Measurements from ENCODE around the gene ORC5. TPM values are rescaled to one million over a fixed set of nuclear protein-coding genes. Genes with fewer than 3 reads are reported as not detected.

Gene ORC5
- total and polyA plus RNA-seq, 2 experiments from 2014 or later: 23.3 to 24.9 TPM

DNA sequence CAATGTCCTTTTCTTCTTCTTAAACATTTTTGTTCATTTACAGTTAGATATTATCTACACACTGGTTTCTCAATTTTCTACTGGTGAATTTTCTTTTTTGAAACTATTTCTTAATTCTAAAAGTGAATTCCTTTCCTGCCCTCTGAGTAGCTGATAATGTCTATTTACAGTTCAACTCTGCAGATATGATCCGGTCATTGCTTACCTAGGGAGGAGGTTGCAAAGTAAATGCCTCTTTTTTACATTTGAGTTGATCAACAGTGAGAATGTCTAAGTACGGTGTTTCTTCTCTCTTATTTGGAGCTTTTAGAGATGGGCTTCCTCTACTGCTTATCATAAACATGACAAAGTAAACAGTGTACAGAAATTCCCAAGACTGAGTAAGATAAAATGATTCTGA lies 20.6 kb upstream of the ORC5 start:
- Histone ChIP-seq H3K36me3 (ENCODE audit: low read depth) (no peaks in the 10 kb centered on the region), H2AFZ (no peak overlapping the region), H3F3A (ENCODE audit: insufficient read depth) (peaks cover 13% of the 10 kb centered on the region; the same call in 1 of the 2 replicates), H3K4me2 (ENCODE audit: unreplicated experiment) (no peak overlapping the region), H3K27ac (no peak overlapping the region), H3K27me3 (replicated peaks; ENCODE audit: insufficient read depth) (peaks cover 5% of the 10 kb centered on the region; the same call in 1 of the 2 replicates), H3K9me3 (ENCODE audit: low read depth) (no peaks in the 10 kb centered on the region), H3K4me1 (ENCODE audit: insufficient read depth) (peaks cover 3% of the 10 kb centered on the region; the same call in 1 of the 2 replicates), H4K20me1 (ENCODE audit: insufficient read depth) (no peaks in the 10 kb centered on the region), H3K4me3 (no peak overlapping the region), H3K9me2 (ENCODE audit: insufficient read depth) (no peaks in the 10 kb centered on the region), H3K9ac (no peak overlapping the region), H3K79me2 (ENCODE audit: insufficient read depth) (no peaks in the 10 kb centered on the region)
- no peak for DNase-seq
- in situ Hi-C loops (cut with MboI): no loop called here
- WGBS, 2 experiments (ENCODE audit: low coverage in 1 of 2, low lambda C conversion rate in 2 of 2, missing lambda C conversion rate in 2 of 2): 69 to 70% methylated on average over 2 of the region's 2 CpGs
- TF ChIP-seq EZH2phosphoT487 (IDR thresholded peaks at IDR 0.05; ENCODE audit: insufficient read depth, low read depth) (no peak), EZH2 (IDR thresholded peaks at IDR 0.05; ENCODE audit: insufficient read depth, poor library complexity, severe bottlenecking) (no peak)

DNA sequence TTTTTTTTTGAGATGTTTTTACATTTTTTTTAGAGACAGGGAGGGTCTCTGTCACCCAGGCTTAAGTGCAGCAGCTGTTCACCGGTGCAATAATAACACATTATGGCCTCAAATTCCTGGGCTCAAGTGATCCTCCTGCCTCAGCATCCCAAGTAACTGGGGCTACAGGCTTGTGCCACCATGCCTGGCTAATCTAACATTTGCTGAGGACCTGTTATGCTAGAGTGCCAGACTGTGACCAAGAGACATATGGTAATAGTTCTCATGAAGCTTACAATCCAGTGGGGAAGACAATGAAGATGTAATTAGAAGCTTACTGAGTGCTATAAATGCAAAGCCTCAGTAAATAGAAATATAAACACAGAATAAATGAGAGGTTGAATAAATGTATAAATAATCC lies 17.6 kb upstream of the ORC5 start:
- peaks cover 3% of the 10 kb centered on the region; the same call in 1 of the 2 replicates for H3K4me1 ChIP-seq (ENCODE audit: insufficient read depth)
- peaks cover 13% of the 10 kb centered on the region; the same call in 1 of the 2 replicates for H3F3A ChIP-seq (ENCODE audit: insufficient read depth)
- no peak for DNase-seq
- no peak overlapping the region for H3K4me3 ChIP-seq
- no peak overlapping the region for H3K27ac ChIP-seq
- H3K9me3 ChIP-seq (ENCODE audit: low read depth): no peaks in the 10 kb centered on the region
- WGBS, 2 experiments (ENCODE audit: low coverage in 1 of 2, low lambda C conversion rate in 2 of 2, missing lambda C conversion rate in 2 of 2): 12 to 33% methylated on average over 1 of the region's 1 CpG
- H4K20me1 ChIP-seq (ENCODE audit: insufficient read depth): no peaks in the 10 kb centered on the region
- no peaks in the 10 kb centered on the region for H3K36me3 ChIP-seq (ENCODE audit: low read depth)
- in situ Hi-C loops (cut with MboI): no loop called here
- no peaks in the 10 kb centered on the region for H3K27me3 ChIP-seq (replicated peaks; ENCODE audit: insufficient read depth)
- TF ChIP-seq EZH2phosphoT487 (IDR thresholded peaks at IDR 0.05; ENCODE audit: insufficient read depth, low read depth): no peak
- no peak for TF ChIP-seq EZH2 (IDR thresholded peaks at IDR 0.05; ENCODE audit: insufficient read depth, poor library complexity, severe bottlenecking)
- no peak overlapping the region for H3K4me2 ChIP-seq (ENCODE audit: unreplicated experiment)
- H2AFZ ChIP-seq: no peak overlapping the region
- no peak overlapping the region for H3K9ac ChIP-seq
- no peaks in the 10 kb centered on the region for H3K9me2 ChIP-seq (ENCODE audit: insufficient read depth)
- H3K79me2 ChIP-seq (ENCODE audit: insufficient read depth): no peaks in the 10 kb centered on the region

DNA sequence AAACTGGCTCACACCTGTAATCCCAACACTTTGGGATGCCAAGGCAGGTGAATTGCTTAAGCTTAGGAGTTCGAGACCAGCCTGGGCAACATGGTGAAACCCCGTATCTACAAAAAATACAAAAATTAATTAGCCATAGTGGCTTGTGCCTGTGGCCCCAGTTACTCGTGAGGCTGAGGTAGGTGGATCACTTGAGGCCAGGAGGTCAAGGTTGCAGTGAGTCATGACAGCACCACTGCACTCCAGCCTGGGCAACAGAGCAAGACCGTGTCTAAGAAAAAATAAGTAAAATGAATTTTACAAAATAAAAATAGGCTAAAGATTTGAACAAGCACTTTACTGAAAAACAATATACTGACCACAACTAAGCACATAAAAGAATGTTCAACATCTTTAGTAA lies 9.8 kb upstream of the ORC5 start:
- no peak overlapping the region for H3K4me2 ChIP-seq (ENCODE audit: unreplicated experiment)
- no peak overlapping the region for H3K9ac ChIP-seq
- TF ChIP-seq EZH2phosphoT487 (IDR thresholded peaks at IDR 0.05; ENCODE audit: insufficient read depth, low read depth): no peak
- no peak for TF ChIP-seq EZH2 (IDR thresholded peaks at IDR 0.05; ENCODE audit: insufficient read depth, poor library complexity, severe bottlenecking)
- H3K4me1 ChIP-seq (ENCODE audit: insufficient read depth): no peaks in the 10 kb centered on the region
- no peak overlapping the region for H3K27ac ChIP-seq
- no peaks in the 10 kb centered on the region for H3F3A ChIP-seq (ENCODE audit: insufficient read depth)
- H3K27me3 ChIP-seq (replicated peaks; ENCODE audit: insufficient read depth): no peaks in the 10 kb centered on the region
- H3K79me2 ChIP-seq (ENCODE audit: insufficient read depth): no peaks in the 10 kb centered on the region
- no peaks in the 10 kb centered on the region for H3K36me3 ChIP-seq (ENCODE audit: low read depth)
- no peak overlapping the region for H2AFZ ChIP-seq
- in situ Hi-C loops (cut with MboI): no loop called here
- H4K20me1 ChIP-seq (ENCODE audit: insufficient read depth): no peaks in the 10 kb centered on the region
- DNase-seq: no peak
- H3K9me2 ChIP-seq (ENCODE audit: insufficient read depth): no peaks in the 10 kb centered on the region
- 39% methylated on average over 4 of the region's 4 CpGs for WGBS, 2 experiments (ENCODE audit: low coverage in 1 of 2, low lambda C conversion rate in 2 of 2, missing lambda C conversion rate in 2 of 2)
- no peak overlapping the region for H3K4me3 ChIP-seq
- H3K9me3 ChIP-seq (ENCODE audit: low read depth): no peaks in the 10 kb centered on the region

DNA sequence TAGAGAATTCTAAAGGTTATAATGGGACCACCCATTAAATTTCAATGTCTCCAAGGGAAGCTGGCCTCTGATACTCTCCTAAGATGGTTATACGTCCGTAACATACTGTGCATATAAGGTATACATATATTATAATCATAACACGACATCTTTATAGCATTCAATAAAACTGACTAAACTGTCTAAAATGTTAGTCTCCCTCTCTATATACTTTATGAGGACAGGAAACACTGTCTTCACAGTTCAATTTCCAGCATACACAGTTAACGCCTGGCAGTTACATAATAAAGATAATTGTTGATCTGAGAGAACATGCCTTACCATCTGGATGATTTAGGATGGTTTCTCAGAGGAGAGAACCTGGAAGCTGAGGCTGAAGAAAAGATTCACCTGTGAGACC lies 1.2 kb upstream of the ORC5 start:
- Histone ChIP-seq H2AFZ (no peak overlapping the region), H3K27ac (no peak overlapping the region), H4K20me1 (ENCODE audit: insufficient read depth) (no peaks in the 10 kb centered on the region), H3K4me3 (peak overlapping the region; percentile 97; the same call in 1 of the 2 replicates), H3K4me2 (ENCODE audit: unreplicated experiment) (peak overlapping the region; percentile 100), H3K9me2 (ENCODE audit: insufficient read depth) (no peaks in the 10 kb centered on the region), H3K9me3 (ENCODE audit: low read depth) (no peaks in the 10 kb centered on the region), H3K36me3 (ENCODE audit: low read depth) (no peaks in the 10 kb centered on the region), H3K79me2 (ENCODE audit: insufficient read depth) (peaks cover 37% of the 10 kb centered on the region), H3K9ac (no peak overlapping the region), H3K27me3 (replicated peaks; ENCODE audit: insufficient read depth) (no peaks in the 10 kb centered on the region), H3F3A (ENCODE audit: insufficient read depth) (no peaks in the 10 kb centered on the region), H3K4me1 (ENCODE audit: insufficient read depth) (peaks cover 8% of the 10 kb centered on the region)
- WGBS, 2 experiments (ENCODE audit: low coverage in 1 of 2, low lambda C conversion rate in 2 of 2, missing lambda C conversion rate in 2 of 2): 81 to 86% methylated on average over 4 of the region's 4 CpGs
- no peak for TF ChIP-seq EZH2phosphoT487 (IDR thresholded peaks at IDR 0.05; ENCODE audit: insufficient read depth, low read depth)
- TF ChIP-seq EZH2 (IDR thresholded peaks at IDR 0.05; ENCODE audit: insufficient read depth, poor library complexity, severe bottlenecking): no peak
- DNase-seq: no peak
- in situ Hi-C loops (cut with MboI): no loop called here

DNA sequence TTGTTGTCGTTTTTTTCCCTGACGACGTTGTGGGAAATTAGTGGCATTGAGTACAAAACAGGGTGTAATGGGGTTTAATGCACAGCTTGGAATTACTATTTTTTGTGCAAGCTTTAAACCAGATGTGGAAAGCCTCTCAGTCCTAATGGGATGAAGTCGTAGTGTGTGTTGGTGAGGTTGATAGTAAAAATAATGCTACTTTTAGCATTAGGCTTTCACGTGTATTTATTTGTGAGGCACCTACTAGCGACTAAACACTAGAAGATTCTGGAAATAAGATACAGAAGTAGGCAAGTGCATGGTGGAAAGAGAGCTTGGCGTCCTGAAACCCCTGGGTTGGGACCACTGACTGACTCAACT lies 588 bp upstream of the ORC5 start:
- no peak for DNase-seq
- peak overlapping the region; percentile 66 for H3K27ac ChIP-seq
- in situ Hi-C loops (cut with MboI): no loop called here
- H3F3A ChIP-seq (ENCODE audit: insufficient read depth): no peaks in the 10 kb centered on the region
- no peaks in the 10 kb centered on the region for H3K9me3 ChIP-seq (ENCODE audit: low read depth)
- H4K20me1 ChIP-seq (ENCODE audit: insufficient read depth): no peaks in the 10 kb centered on the region
- peak overlapping the region; percentile 91 for H3K9ac ChIP-seq
- TF ChIP-seq EZH2phosphoT487 (IDR thresholded peaks at IDR 0.05; ENCODE audit: insufficient read depth, low read depth): no peak
- TF ChIP-seq EZH2 (IDR thresholded peaks at IDR 0.05; ENCODE audit: insufficient read depth, poor library complexity, severe bottlenecking): no peak
- H3K4me3 ChIP-seq: peak overlapping the region; percentile 97
- H3K27me3 ChIP-seq (replicated peaks; ENCODE audit: insufficient read depth): no peaks in the 10 kb centered on the region
- peaks cover 8% of the 10 kb centered on the region for H3K4me1 ChIP-seq (ENCODE audit: insufficient read depth)
- peak overlapping the region; percentile 100 for H3K4me2 ChIP-seq (ENCODE audit: unreplicated experiment)
- H3K36me3 ChIP-seq (ENCODE audit: low read depth): no peaks in the 10 kb centered on the region
- WGBS, 2 experiments (ENCODE audit: low coverage in 1 of 2, low lambda C conversion rate in 2 of 2, missing lambda C conversion rate in 2 of 2): 21 to 23% methylated on average over 7 of the region's 7 CpGs
- H3K9me2 ChIP-seq (ENCODE audit: insufficient read depth): no peaks in the 10 kb centered on the region
- peaks cover 44% of the 10 kb centered on the region for H3K79me2 ChIP-seq (ENCODE audit: insufficient read depth)
- H2AFZ ChIP-seq: peak overlapping the region; percentile 99

Data from GM23248 (cell line).